Lung (tissue), 12 donors: Measurements from ENCODE around the gene FUBP1. TPM values are rescaled to one million over a fixed set of nuclear protein-coding genes. Genes with fewer than 3 reads are reported as not detected.

Experiments
- ATAC-seq: fragments of 200-7000 bp; cut with Tn5 transposase; one replicate; pipeline ENCODE4 v1.9.1; 2020; ENCODE audit warnings: moderate number of reproducible peaks; ENCODE audit not compliant: insufficient read depth, low FRiP score
- DNase-seq, 3 donors: peaks; one replicate each; pipeline ENCODE4 v3.0.0-alpha.2; 2013 to 2017
- H3K27ac ChIP-seq, 2 donors: one replicate each; pipeline ENCODE4 v1.5.1; 2013; ENCODE audit warnings: mild to moderate bottlenecking in 2 of 2, moderate library complexity in 2 of 2, control low read depth in 1 of 2, inconsistent platforms in 1 of 2, low read depth in 1 of 2, low read length in 1 of 2
- H3K27me3 ChIP-seq, 3 donors: one replicate each; pipeline ENCODE4 v1.5.1; 2013; ENCODE audit warnings: low read length in 2 of 3; ENCODE audit not compliant: control insufficient read depth in 3 of 3, insufficient read depth in 3 of 3
- H3K36me3 ChIP-seq, 4 donors: one replicate each; pipeline ENCODE4 v1.5.1; 2013; ENCODE audit warnings: low read length in 4 of 4, mild to moderate bottlenecking in 1 of 4, moderate library complexity in 1 of 4; ENCODE audit not compliant: control insufficient read depth in 4 of 4, insufficient read depth in 4 of 4
- H3K4me1 ChIP-seq, 5 donors: one replicate each; pipeline ENCODE4 v1.5.1; 2013; ENCODE audit warnings: low read length in 5 of 5, mild to moderate bottlenecking in 2 of 5, moderate library complexity in 1 of 5; ENCODE audit not compliant: control insufficient read depth in 5 of 5, insufficient read depth in 5 of 5
- H3K4me3 ChIP-seq: one replicate; pipeline ENCODE4 v1.5.1; 2013; ENCODE audit warnings: mild to moderate bottlenecking, control low read depth, moderate library complexity
- H3K9ac ChIP-seq, 2 donors: one replicate each; pipeline ENCODE4 v1.5.1; 2013; ENCODE audit warnings: low read length in 2 of 2, control low read depth in 1 of 2; ENCODE audit not compliant: insufficient read depth in 1 of 2
- H3K9me3 ChIP-seq, 4 donors: one replicate each; pipeline ENCODE4 v1.5.1; 2013; ENCODE audit warnings: low read length in 3 of 4, mild to moderate bottlenecking in 1 of 4, moderate library complexity in 1 of 4; ENCODE audit not compliant: control insufficient read depth in 4 of 4, insufficient read depth in 3 of 4
- CTCF ChIP-seq: IDR thresholded peaks from 2 replicates; pipeline ENCODE4 v1.5.1; 2012; ENCODE audit warnings: mild to moderate bottlenecking; ENCODE audit errors: control extremely low read depth, extremely low read depth
- WGBS, 2 donors: extraction: QIAGEN DNeasy Blood & Tissue Kit; methylation state at CpG; one replicate each; pipeline ENCODE4 v1.1.7; 2013; 5-methylcytosine and 5-hydroxymethylcytosine counted together
- polyA plus RNA-seq, 2 donors: library from polyadenylated mRNA; stranded (reverse); fragments of 200-250 nt; gene quantifications; one replicate each; pipeline ENCODE4 v1.2.1, GENCODE V29; 2013
- total RNA-seq, 2 donors: library from RNA; depleted of rRNA in 1 of 2; stranded (reverse); fragments of >200 nt in 1 of 2; gene quantifications; one replicate each; pipeline ENCODE4 v1.2.1, GENCODE V29; 2014 to 2021
- donor health status: control.
- donor health status: control.
- donor health status: Bipolar disorder and iron deficiency.
- donor health status: healthy.
- donor health status: DM: yes; HTN: yes; CAD: no.

Gene FUBP1
- total and polyA plus RNA-seq, 4 donors, result 39.1 to 324 (median 70.5) TPM

- DNase-seq (no peak), ATAC-seq (no peak)
- Histone ChIP-seq H3K4me3 (no peak overlapping the region), H3K27me3 (no peaks in the 10 kb centered on the region), H3K27ac (no peak overlapping the region), H3K36me3 (peaks cover 1 to 21% (median 4%) of the 10 kb centered on the region in 4 donors), H3K9ac (no peak overlapping the region), H3K9me3 (no peaks in the 10 kb centered on the region), H3K4me1 (peaks cover 0 to 5% (median 0%) of the 10 kb centered on the region in 5 donors)
- no peak for TF ChIP-seq CTCF
Measured at GRCh38 chr1:78015148-78015547, 36.3 kb upstream of the FUBP1 start.

GRCh38 chr1:78011050-78011449 is 32.2 kb upstream of the FUBP1 start:
- H3K9me3 ChIP-seq, result no peaks in the 10 kb centered on the region
- peaks cover 1 to 14% (median 3%) of the 10 kb centered on the region in 4 donors for H3K36me3 ChIP-seq
- H3K4me1 ChIP-seq, result peaks cover 0 to 19% (median 3%) of the 10 kb centered on the region in 5 donors
- no peak overlapping the region for H3K9ac ChIP-seq
- no peak overlapping the region for H3K4me3 ChIP-seq
- WGBS, 2 donors, result 91 to 95% methylated on average over 2 of the region's 2 CpGs
- H3K27me3 ChIP-seq, result no peaks in the 10 kb centered on the region
- H3K27ac ChIP-seq, result no peak overlapping the region
- no peak for DNase-seq
- TF ChIP-seq CTCF, result no peak
- ATAC-seq, result no peak

GRCh38 chr1:78009836-78010235 is 31.0 kb upstream of the FUBP1 start:
- no peaks in the 10 kb centered on the region for H3K27me3 ChIP-seq
- H3K4me1 ChIP-seq, result peaks cover 0 to 19% (median 3%) of the 10 kb centered on the region in 5 donors
- H3K36me3 ChIP-seq, result peaks cover 0 to 12% (median 1%) of the 10 kb centered on the region in 4 donors
- 84 to 93% methylated on average over 3 of the region's 3 CpGs for WGBS, 2 donors
- no peak for DNase-seq
- peak overlapping the region in 1 of 2 donors; percentile 45 for H3K27ac ChIP-seq
- H3K4me3 ChIP-seq, result no peak overlapping the region
- no peaks in the 10 kb centered on the region for H3K9me3 ChIP-seq
- TF ChIP-seq CTCF, result no peak
- H3K9ac ChIP-seq, result no peak overlapping the region
- ATAC-seq, result no peak

GRCh38 chr1:78009276-78009675 is 30.4 kb upstream of the FUBP1 start:
- H3K4me3 ChIP-seq, result no peak overlapping the region
- no peak overlapping the region for H3K9ac ChIP-seq
- H3K36me3 ChIP-seq, result peaks cover 0 to 7% (median 0%) of the 10 kb centered on the region in 4 donors

More at GRCh38 chr1:78009276-78009675, 30.4 kb upstream of the FUBP1 start:
- ATAC-seq (no peak), DNase-seq (no peak)
- WGBS, 2 donors, result 91 to 94% methylated on average over 3 of the region's 3 CpGs
- H3K27ac ChIP-seq, result peak overlapping the region in 1 of 2 donors; percentile 45
- H3K9me3 ChIP-seq, result no peaks in the 10 kb centered on the region
- peaks cover 0 to 19% (median 3%) of the 10 kb centered on the region in 5 donors for H3K4me1 ChIP-seq
- TF ChIP-seq CTCF, result no peak
- H3K27me3 ChIP-seq, result no peaks in the 10 kb centered on the region
